ENCODE results near the gene CHN2.

Gene CHN2

DNA sequence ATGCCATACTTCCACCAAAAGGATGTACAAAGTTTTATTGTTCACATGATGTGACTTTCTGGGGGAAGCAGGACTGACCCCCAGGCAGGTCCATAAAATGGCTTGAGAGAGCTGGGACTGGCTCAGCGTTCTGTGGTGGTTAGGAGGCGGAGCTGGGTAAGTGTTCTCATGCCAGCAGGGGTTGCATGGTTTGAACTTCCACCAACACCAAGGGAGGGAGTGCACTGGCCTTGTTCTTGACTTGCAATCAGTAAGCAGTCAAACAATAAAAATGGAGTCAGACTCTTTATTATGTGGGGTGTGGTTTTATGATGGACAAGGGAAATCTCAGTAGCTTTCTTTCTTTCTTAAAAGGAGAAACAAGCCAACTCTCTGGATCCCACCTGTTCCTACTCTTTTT is 273.6 kb downstream of the CHN2 start:
- H3K4me1 ChIP-seq, result no peaks in the 10 kb centered on the region
- H3K9me3 ChIP-seq, result no peaks in the 10 kb centered on the region
- TF ChIP-seq, protein P1, sequence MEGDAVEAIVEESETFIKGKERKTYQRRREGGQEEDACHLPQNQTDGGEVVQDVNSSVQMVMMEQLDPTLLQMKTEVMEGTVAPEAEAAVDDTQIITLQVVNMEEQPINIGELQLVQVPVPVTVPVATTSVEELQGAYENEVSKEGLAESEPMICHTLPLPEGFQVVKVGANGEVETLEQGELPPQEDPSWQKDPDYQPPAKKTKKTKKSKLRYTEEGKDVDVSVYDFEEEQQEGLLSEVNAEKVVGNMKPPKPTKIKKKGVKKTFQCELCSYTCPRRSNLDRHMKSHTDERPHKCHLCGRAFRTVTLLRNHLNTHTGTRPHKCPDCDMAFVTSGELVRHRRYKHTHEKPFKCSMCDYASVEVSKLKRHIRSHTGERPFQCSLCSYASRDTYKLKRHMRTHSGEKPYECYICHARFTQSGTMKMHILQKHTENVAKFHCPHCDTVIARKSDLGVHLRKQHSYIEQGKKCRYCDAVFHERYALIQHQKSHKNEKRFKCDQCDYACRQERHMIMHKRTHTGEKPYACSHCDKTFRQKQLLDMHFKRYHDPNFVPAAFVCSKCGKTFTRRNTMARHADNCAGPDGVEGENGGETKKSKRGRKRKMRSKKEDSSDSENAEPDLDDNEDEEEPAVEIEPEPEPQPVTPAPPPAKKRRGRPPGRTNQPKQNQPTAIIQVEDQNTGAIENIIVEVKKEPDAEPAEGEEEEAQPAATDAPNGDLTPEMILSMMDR (IDR thresholded peaks at IDR 0.05; ENCODE audit: low read depth, low read length), result no peak
- no peaks in the 10 kb centered on the region for H3K27me3 ChIP-seq
- H3K4me3 ChIP-seq (ENCODE audit: low read depth, low read length), result no peak overlapping the region
- no peaks in the 10 kb centered on the region for H3K36me3 ChIP-seq
- DNase-seq, result no peak

- Histone ChIP-seq H3K4me1 (no peaks in the 10 kb centered on the region), H3K27me3 (no peaks in the 10 kb centered on the region), H3K36me3 (no peaks in the 10 kb centered on the region), H3K4me3 (ENCODE audit: low read depth, low read length) (no peak overlapping the region), H3K9me3 (no peaks in the 10 kb centered on the region)
- TF ChIP-seq, protein P1 (IDR thresholded peaks at IDR 0.05; ENCODE audit: low read depth, low read length), result no peak
- no peak for DNase-seq
Observed at GRCh38 chr7:29469281-29469680, 274.7 kb downstream of the CHN2 start.

DNA sequence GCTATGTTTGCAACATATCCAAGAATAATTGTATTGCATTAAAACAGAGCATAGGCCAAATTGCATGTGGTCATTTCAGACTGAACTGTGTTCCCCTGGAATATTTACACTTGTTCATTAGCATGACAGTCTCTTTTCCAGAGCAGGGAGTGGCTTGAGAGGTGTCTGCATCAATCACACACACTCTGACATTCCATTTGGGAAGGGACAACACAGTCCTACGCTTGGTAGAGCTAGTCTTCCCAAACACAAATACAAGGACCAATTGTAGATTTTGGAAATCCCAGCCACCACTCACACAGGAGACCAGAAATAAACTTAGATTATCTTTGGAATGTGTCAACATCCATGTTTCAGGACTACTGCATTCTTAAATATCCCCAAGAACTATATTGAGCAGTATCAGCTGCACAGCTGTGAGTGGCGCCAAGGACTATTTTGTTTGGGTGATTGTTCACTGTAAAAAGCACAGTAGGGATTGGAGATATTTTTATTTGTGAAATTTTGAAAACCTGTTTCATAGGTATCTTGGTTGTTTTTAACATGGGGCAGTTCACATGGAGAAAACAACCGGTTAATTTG is 275.5 kb downstream of the CHN2 start:
- DNase-seq, result no peak
- Histone ChIP-seq H3K36me3 (no peaks in the 10 kb centered on the region), H3K27me3 (no peaks in the 10 kb centered on the region), H3K9me3 (no peaks in the 10 kb centered on the region), H3K4me3 (ENCODE audit: low read depth, low read length) (no peak overlapping the region), H3K4me1 (no peaks in the 10 kb centered on the region)
- TF ChIP-seq, protein P1 (IDR thresholded peaks at IDR 0.05; ENCODE audit: low read depth, low read length), result no peak

- Histone ChIP-seq H3K4me1 (no peaks in the 10 kb centered on the region), H3K4me3 (ENCODE audit: low read depth, low read length) (no peak overlapping the region)
- TF ChIP-seq, protein P1 (IDR thresholded peaks at IDR 0.05; ENCODE audit: low read depth, low read length), result no peak
Observed at GRCh38 chr7:29471444-29472138, 277.0 kb downstream of the CHN2 start.

DNA sequence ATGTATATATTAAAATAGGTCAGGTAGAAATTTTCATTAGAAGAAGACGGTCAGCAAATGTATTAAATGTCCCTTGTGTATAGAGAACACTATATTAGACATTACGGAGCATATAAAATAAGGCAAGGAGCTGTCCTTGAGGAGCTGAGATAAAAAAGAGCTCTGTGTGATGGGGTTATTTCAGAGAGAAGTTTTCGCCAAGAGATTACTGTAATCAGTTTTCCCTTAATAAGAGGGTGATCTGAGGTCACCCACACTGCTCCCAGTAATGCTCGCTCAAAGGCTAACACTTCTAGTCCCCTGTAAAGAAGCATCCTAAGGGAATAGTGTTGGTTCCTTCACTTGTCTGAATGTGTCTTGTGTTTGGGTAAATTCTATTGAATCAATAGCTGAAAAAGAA is 282.3 kb downstream of the CHN2 start:
- Histone ChIP-seq H3K4me3 (ENCODE audit: low read depth, low read length) (no peak overlapping the region), H3K9me3 (no peaks in the 10 kb centered on the region), H3K36me3 (no peaks in the 10 kb centered on the region), H3K4me1 (no peaks in the 10 kb centered on the region), H3K27me3 (no peaks in the 10 kb centered on the region)
- TF ChIP-seq, protein P1 (IDR thresholded peaks at IDR 0.05; ENCODE audit: low read depth, low read length), result no peak
- DNase-seq, result no peak

More at GRCh38 chr7:29471444-29472138, 277.0 kb downstream of the CHN2 start:
- Histone ChIP-seq H3K9me3 (no peaks in the 10 kb centered on the region), H3K27me3 (no peaks in the 10 kb centered on the region), H3K36me3 (no peaks in the 10 kb centered on the region)
- DNase-seq, result no peak

DNA sequence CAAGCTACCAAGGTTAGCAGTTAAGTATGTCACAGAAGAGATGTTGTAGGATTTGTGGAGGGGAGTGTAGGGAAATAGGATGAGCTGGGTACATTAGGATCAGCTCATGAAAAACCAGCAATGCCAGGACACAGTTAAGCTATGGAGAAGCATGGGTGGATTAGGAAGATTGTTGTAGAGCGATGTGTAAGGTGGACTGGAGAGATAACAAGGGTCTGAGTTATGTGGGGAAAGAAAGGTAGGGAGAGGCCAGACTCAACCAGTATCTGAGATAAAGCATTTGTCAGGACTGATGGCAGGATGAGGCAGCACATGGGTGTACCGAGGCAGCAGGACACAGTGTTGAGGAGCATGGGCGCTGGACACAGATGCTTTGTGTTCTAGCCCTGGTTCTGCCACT is 283.7 kb downstream of the CHN2 start:
- no peaks in the 10 kb centered on the region for H3K9me3 ChIP-seq
- no peaks in the 10 kb centered on the region for H3K27me3 ChIP-seq
- H3K4me1 ChIP-seq, result no peaks in the 10 kb centered on the region
- TF ChIP-seq, protein P1 (IDR thresholded peaks at IDR 0.05; ENCODE audit: low read depth, low read length), result no peak
- H3K36me3 ChIP-seq, result no peaks in the 10 kb centered on the region
- no peak overlapping the region for H3K4me3 ChIP-seq (ENCODE audit: low read depth, low read length)
- DNase-seq, result no peak
